Activated CD8-positive, alpha-beta memory T cell treated with anti-CD3 and anti-CD28 coated beads for 24 hours (primary cell): ENCODE measurements around the gene DOCK2.

Experiments used
- DNase-seq: peaks from one replicate; pipeline ENCODE4 v3.0.0-alpha.2; 2020

Gene DOCK2

GRCh38 chr5:170109059-170110031 lies 472.3 kb downstream of the DOCK2 start:
- peak; percentile 21 for DNase-seq

- peak; percentile 26 for DNase-seq
Measured at GRCh38 chr5:170110403-170111087, 473.5 kb downstream of the DOCK2 start.

- peak; percentile 26 for DNase-seq
Measured at GRCh38 chr5:170111088-170111785, 474.2 kb downstream of the DOCK2 start.

DNA sequence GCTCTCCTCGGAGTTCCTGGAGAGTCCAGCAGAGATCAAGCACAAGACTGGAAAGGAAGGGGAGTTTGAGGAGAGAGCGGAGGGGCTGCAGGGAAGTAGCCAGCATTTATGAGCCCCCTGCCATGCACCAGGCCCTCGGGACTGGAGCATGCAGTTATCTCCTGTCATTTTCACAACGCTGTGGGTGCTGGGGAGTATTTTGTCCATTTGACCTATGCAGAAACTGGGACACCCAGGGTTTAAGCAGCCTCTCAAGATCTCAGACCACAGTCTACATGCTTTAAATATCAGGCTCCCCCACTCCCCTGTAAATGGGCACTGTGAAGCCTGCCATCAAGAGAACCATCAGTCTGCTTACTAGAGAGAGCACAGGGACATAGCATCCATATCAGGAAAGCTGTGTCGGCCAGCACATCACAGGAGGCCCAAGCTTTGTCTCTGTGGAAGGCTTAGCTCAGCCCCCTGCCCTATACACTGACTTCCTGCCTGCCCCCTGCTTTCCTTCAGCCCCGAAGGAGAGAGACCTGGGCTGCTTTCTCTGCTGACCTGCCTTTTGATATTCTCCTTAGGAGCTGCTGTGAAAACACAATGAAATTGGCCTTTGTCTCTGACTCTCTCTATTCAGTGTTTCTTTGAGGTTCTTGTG lies 475.9 kb downstream of the DOCK2 start:
- peak; percentile 24 for DNase-seq

GRCh38 chr5:170113522-170113900 lies 476.4 kb downstream of the DOCK2 start:
- no peak for DNase-seq

GRCh38 chr5:170114271-170114670 lies 477.2 kb downstream of the DOCK2 start:
- DNase-seq: peak; percentile 33

- DNase-seq: peak; percentile 5
Measured at GRCh38 chr5:170115925-170116324, 478.9 kb downstream of the DOCK2 start.

DNA sequence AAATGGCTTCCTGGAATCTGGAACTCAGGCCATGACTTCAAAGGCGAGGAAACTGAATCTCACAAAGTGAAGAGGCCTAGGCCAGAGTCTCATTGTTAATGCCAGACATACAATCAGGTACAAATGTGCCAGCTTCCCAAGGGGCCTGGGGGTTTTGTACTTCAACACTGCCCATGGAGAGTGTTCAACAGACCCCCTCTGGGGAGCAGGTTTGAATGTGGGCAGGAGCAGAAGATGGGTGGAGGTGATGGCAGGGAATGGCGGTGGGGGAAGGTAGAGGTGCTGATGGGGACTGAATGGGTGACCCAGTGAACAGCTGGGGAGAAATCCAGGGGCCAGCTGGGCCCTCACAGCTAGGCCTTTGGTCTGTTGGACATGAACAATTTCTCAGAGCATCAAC lies 480.7 kb downstream of the DOCK2 start:
- peak; percentile 28 for DNase-seq

GRCh38 chr5:170120576-170120975 lies 483.5 kb downstream of the DOCK2 start:
- peak; percentile 24 for DNase-seq

DNA sequence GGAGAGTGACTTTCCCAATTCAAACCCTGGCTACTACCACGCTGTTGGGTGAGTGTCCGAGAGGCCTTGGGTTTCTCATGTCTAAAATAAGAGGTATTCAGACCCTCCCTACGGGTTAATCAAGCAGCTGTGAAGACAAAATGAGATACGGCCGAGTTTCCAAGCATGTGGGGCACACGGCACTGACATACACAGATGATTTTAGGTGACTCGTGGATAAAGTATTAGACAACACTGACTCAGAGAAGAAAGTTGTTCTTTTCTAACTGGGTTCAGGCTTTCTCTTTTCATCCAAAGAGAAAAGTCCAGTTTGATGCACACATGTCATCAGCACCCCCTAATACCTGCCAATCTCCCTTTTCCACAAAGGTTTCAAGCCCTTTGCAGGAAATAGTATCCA lies 484.2 kb downstream of the DOCK2 start:
- peak; percentile 15 for DNase-seq

DNA sequence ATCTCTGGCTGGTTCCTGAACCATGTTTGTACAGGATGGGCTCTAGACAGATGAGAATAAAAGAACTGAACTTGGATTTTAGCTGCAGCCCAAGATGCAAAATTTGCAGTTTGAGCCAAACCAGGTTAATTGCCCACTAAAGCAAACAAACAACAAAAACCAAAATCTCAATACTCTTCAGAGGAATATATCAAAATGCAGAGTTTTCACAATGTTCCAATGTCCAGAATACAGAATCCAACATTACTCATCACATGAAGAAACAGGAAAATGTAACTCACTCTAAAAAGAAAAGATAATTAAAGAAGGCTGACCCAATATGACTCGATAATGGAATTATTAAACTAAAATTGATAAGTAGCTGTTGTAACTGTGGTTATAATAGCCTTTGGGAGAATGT lies 489.0 kb downstream of the DOCK2 start:
- no peak for DNase-seq

DNA sequence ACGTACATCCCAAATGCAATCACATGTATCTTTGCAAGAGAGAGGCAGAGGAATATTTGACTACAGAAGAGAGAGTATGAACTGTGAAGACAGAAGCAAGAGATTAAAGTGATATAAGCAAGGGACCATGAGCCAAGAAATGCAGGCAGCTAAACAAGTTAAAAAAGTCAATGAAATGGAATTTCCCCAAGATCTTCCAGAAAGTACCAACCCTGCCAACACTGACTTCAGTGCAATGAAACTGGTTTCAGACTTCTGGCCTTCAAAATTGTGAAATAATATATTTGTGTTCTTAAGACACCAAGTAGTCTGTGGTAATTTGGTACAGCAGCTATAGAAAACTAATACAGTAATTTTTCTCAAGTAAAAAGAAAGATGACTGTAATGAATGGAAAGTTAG lies 489.6 kb downstream of the DOCK2 start:
- no peak for DNase-seq

GRCh38 chr5:170131235-170131634 lies 494.2 kb downstream of the DOCK2 start:
- DNase-seq: peak; percentile 11

DNA sequence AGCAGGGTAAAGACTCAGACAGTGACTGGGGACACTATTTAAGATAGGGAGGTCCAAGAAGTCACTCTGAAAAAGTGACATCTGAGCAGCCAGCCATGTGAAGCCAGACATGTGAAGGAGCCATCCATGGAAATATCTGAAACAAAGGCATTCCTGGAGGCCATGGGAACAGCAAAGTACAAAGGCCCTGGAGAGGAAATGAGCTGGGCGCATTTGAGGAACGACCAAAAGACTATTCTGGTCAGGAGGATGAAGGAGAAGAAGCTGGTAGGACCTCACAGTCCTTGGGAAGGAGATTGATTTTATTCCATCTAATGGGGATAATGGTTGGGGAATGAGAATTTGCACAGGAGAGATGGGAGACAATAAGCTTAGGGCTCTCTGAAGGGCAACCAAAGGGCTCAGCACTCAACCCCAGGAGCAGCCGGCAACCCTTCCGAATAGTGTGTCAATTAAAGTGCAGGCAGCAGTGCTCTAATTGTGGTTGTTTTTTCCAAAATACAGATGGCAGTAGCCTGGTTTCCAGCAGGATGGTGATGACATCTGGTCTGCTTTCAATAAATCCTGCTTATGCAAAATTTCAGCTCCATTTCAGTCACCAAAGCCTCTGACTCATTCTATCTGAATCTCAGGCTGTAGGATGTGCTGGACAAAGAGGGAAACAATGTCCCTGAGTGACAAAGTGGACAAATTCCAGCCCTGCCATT lies 495.3 kb downstream of the DOCK2 start:
- no peak for DNase-seq
